HFFc6 (cell line): Measurements from ENCODE around the gene CCDC169. TPM values are rescaled to one million over a fixed set of nuclear protein-coding genes. Genes with fewer than 3 reads are reported as not detected.

ENCODE experiments used
- DNase-seq: peaks from one replicate; pipeline ENCODE4 v3.0.0-alpha.2; 2018
- H3K27ac Mint-ChIP-seq: 2 replicates; pipeline ENCODE4 v1.8.0; 2020; ENCODE audit warnings: mild to moderate bottlenecking, mixed read lengths
- H3K27me3 Mint-ChIP-seq: 2 replicates; pipeline ENCODE4 v1.8.0; 2021; ENCODE audit warnings: mild to moderate bottlenecking, moderate library complexity, mixed read lengths; ENCODE audit not compliant: insufficient read depth
- H3K36me3 Mint-ChIP-seq: 2 replicates; pipeline ENCODE4 v1.8.0; 2021; ENCODE audit warnings: low read depth, mixed read lengths
- H3K4me1 Mint-ChIP-seq: 2 replicates; pipeline ENCODE4 v1.8.0; 2020; ENCODE audit warnings: low read depth, mixed read lengths
- H3K4me3 Mint-ChIP-seq: 2 replicates; pipeline ENCODE4 v1.8.0; 2020; ENCODE audit warnings: mild to moderate bottlenecking, moderate library complexity, mixed read lengths
- H3K9me3 Mint-ChIP-seq: 2 replicates; pipeline ENCODE4 v1.8.0; 2020; ENCODE audit warnings: mild to moderate bottlenecking, mixed read lengths
- CTCF ChIP-seq: fragments of 200-600 bp; sonication (generic); IDR thresholded peaks from 2 replicates; pipeline ENCODE4 v1.5.0; 2021; ENCODE audit warnings: antibody characterized with exemption, mild to moderate bottlenecking
- total RNA-seq, 6 experiments: library from RNA; stranded (reverse); fragmentation: NEBNext Ultra II Directional; extraction: Animal tissue kit (Norgen Biotek cat#: 25700); gene quantifications; 2 replicates in 1 of 6; 3 replicates in 5 of 6; pipeline ENCODE4 v1.2.3, GENCODE V29; 2021

Gene CCDC169
- total RNA-seq, 6 experiments from 2014 or later: 1.3 to 2.5 (median 2.1) TPM

DNA sequence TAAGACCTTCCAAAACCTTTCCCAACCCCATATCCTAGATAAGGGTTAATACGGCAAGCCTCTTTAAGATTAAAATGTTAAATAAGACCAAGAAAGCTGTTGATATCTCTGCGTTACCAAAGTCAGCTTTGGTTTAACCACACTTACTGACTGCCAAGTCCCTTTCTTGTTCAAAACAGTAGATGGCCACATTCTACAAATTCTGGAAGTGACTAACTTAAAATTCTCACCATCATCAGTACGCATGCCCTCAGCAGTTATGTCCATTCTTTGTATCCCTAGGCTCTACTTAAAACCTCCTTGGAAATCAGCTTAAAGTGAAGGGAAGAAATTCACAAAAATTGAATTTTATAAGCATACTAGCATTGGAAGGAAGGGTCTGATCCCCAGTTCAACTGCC, 106.8 kb downstream of the CCDC169 start:
- peaks cover 23% of the 10 kb centered on the region; the same call in 1 of the 2 replicates for H3K9me3 Mint-ChIP-seq
- TF ChIP-seq CTCF: no peak
- peaks cover 11% of the 10 kb centered on the region; the same call in 1 of the 2 replicates for H3K4me1 Mint-ChIP-seq
- no peaks in the 10 kb centered on the region; the same call in 1 of the 2 replicates for H3K27me3 Mint-ChIP-seq
- H3K36me3 Mint-ChIP-seq: no peaks in the 10 kb centered on the region
- H3K4me3 Mint-ChIP-seq: no peak overlapping the region
- DNase-seq: no peak
- H3K27ac Mint-ChIP-seq: no peak overlapping the region

DNA sequence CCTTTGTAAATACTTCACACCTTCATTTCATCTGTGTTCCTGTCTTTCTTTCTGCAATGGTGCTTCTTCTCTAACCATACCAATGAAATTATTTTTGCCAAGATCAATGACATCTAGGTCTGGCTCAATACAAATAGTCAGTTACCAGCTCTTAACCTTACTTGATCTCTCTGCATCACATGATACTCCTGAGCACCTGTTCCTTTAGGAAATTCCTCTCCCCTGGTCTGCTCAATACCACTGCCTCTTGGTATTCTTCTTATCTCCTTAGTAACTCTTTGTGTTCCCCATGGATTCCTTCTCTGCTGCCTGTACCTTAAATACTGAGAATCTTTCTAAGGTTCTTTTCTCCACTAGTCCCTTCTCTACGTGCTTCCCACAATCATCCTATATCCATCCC, 109.2 kb downstream of the CCDC169 start:
- H3K4me1 Mint-ChIP-seq: peaks cover 11% of the 10 kb centered on the region; the same call in 1 of the 2 replicates
- DNase-seq: no peak
- no peaks in the 10 kb centered on the region; the same call in 1 of the 2 replicates for H3K27me3 Mint-ChIP-seq
- no peak for TF ChIP-seq CTCF
- no peak overlapping the region for H3K4me3 Mint-ChIP-seq
- no peak overlapping the region for H3K27ac Mint-ChIP-seq
- no peaks in the 10 kb centered on the region for H3K36me3 Mint-ChIP-seq
- peaks cover 24% of the 10 kb centered on the region for H3K9me3 Mint-ChIP-seq

- Mint-ChIP-seq H3K4me3 (no peak overlapping the region), H3K4me1 (no peaks in the 10 kb centered on the region), H3K36me3 (no peaks in the 10 kb centered on the region), H3K9me3 (peaks cover 24% of the 10 kb centered on the region), H3K27me3 (no peaks in the 10 kb centered on the region; the same call in 1 of the 2 replicates), H3K27ac (no peak overlapping the region)
- no peak for TF ChIP-seq CTCF
- no peak for DNase-seq
These were observed 113.7 kb downstream of the CCDC169 start for GRCh38 chr13:36183901-36184300.

Other genes with a start within 250 kb of the CCDC169 start
- not detected for gene DCLK1, start 166.4 kb downstream of the CCDC169 start, total RNA-seq
- gene SOHLH2, start 83.3 kb downstream of the CCDC169 start, total RNA-seq: under 1 TPM in 5 of 6 experiments, not detected in 1; 0.18 to 0.43 (median 0.29) TPM
- 10 to 100 TPM; 54.3 to 67.1 (median 58.6) TPM for gene SPART, start 48.6 kb upstream of the CCDC169 start, total RNA-seq
- not detected for gene CCNA1, start 134.7 kb upstream of the CCDC169 start, total RNA-seq